Medulla oblongata (tissue), 1 donor: ENCODE measurements around the gene PRR16.
A peak's percentile ranks its signal among the peaks of the same experiment; 100 is the strongest.

Experiments
- DNase-seq: peaks from one replicate; pipeline ENCODE4 v3.0.0-alpha.2; 2015; ENCODE audit errors: extremely low spot score

Gene PRR16

GRCh38 chr5:120568711-120569110 is 104.6 kb downstream of the PRR16 start:
- DNase-seq: no peak

GRCh38 chr5:120576588-120576987 is 112.5 kb downstream of the PRR16 start:
- DNase-seq: no peak

- DNase-seq: no peak
Measured at GRCh38 chr5:120582635-120583034, 118.5 kb downstream of the PRR16 start.

- no peak for DNase-seq
Measured at GRCh38 chr5:120586646-120587045, 122.5 kb downstream of the PRR16 start.

GRCh38 chr5:120591911-120592310 is 127.8 kb downstream of the PRR16 start:
- no peak for DNase-seq

- DNase-seq: no peak
Measured at GRCh38 chr5:120599576-120599975, 135.5 kb downstream of the PRR16 start.

GRCh38 chr5:120600639-120601038 is 136.5 kb downstream of the PRR16 start:
- DNase-seq: no peak

GRCh38 chr5:120602033-120602432 is 137.9 kb downstream of the PRR16 start:
- no peak for DNase-seq

GRCh38 chr5:120604884-120605283 is 140.8 kb downstream of the PRR16 start:
- DNase-seq: no peak

- DNase-seq: no peak
Measured at GRCh38 chr5:120605325-120606079, 141.4 kb downstream of the PRR16 start.

- no peak for DNase-seq
Measured at GRCh38 chr5:120609570-120609969, 145.5 kb downstream of the PRR16 start.

GRCh38 chr5:120610145-120610544 is 146.0 kb downstream of the PRR16 start:
- no peak for DNase-seq

- DNase-seq: no peak
Measured at GRCh38 chr5:120613729-120614128, 149.6 kb downstream of the PRR16 start.

- no peak for DNase-seq
Measured at GRCh38 chr5:120614531-120615180, 150.6 kb downstream of the PRR16 start.

- no peak for DNase-seq
Measured at GRCh38 chr5:120615967-120616645, 152.0 kb downstream of the PRR16 start.

- no peak for DNase-seq
Measured at GRCh38 chr5:120621339-120621738, 157.2 kb downstream of the PRR16 start.

GRCh38 chr5:120624021-120624563 is 160.0 kb downstream of the PRR16 start:
- DNase-seq: no peak

GRCh38 chr5:120628156-120628555 is 164.1 kb downstream of the PRR16 start:
- no peak for DNase-seq

GRCh38 chr5:120630550-120630949 is 166.4 kb downstream of the PRR16 start:
- no peak for DNase-seq

- no peak for DNase-seq
Measured at GRCh38 chr5:120631611-120632010, 167.5 kb downstream of the PRR16 start.

- DNase-seq: no peak
Measured at GRCh38 chr5:120632430-120632829, 168.3 kb downstream of the PRR16 start.

GRCh38 chr5:120638449-120638848 is 174.3 kb downstream of the PRR16 start:
- no peak for DNase-seq

- peak; percentile 66 for DNase-seq
Measured at GRCh38 chr5:120640778-120641177, 176.7 kb downstream of the PRR16 start.
